DOHH2 (cell line): ENCODE results near the gene PRSS8.

Experiments used
- EZH2phosphoT487 ChIP-seq: fragments of 200-600 bp; sonication (generic); IDR thresholded peaks from 2 replicates; pipeline ENCODE4 v1.6.1; 2017; ENCODE audit warnings: borderline replicate concordance, mild to moderate bottlenecking, antibody characterized with exemption, low read length, moderate library complexity, mixed read lengths
- TF ChIP-seq, protein P1 (sequence below): fragments of 200-600 bp; sonication (generic); IDR thresholded peaks from one replicate; pipeline ENCODE4 v1.5.1; 2014; ENCODE audit warnings: antibody characterized with exemption, mild to moderate bottlenecking, low read depth, low read length; ENCODE audit not compliant: poor library complexity, severe bottlenecking

GRCh38 chr16:31133046-31133501, 2.5 kb downstream of the PRSS8 start:
- TF ChIP-seq EZH2phosphoT487: no peak
- TF ChIP-seq, protein P1, sequence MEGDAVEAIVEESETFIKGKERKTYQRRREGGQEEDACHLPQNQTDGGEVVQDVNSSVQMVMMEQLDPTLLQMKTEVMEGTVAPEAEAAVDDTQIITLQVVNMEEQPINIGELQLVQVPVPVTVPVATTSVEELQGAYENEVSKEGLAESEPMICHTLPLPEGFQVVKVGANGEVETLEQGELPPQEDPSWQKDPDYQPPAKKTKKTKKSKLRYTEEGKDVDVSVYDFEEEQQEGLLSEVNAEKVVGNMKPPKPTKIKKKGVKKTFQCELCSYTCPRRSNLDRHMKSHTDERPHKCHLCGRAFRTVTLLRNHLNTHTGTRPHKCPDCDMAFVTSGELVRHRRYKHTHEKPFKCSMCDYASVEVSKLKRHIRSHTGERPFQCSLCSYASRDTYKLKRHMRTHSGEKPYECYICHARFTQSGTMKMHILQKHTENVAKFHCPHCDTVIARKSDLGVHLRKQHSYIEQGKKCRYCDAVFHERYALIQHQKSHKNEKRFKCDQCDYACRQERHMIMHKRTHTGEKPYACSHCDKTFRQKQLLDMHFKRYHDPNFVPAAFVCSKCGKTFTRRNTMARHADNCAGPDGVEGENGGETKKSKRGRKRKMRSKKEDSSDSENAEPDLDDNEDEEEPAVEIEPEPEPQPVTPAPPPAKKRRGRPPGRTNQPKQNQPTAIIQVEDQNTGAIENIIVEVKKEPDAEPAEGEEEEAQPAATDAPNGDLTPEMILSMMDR: no peak
